GM23338 (cell line): ENCODE results near the gene ETV5.

Experiments used
- CREB1 ChIP-seq: fragments of 250-450 bp; sonication (Bioruptor Pico); IDR thresholded peaks from 2 replicates; pipeline ENCODE4 v1.5.0; 2020; ENCODE audit warnings: low read depth, mild to moderate bottlenecking, moderate library complexity
- CTCF ChIP-seq, 2 experiments: fragments of 200-600 bp in 1 of 2; sonication (generic) in 1 of 2; conservative IDR thresholded peaks; 2 replicates each; pipeline versions ENCODE4 v1.5.1 to v1.6.1; 2016 to 2017; ENCODE audit warnings: antibody characterized with exemption in 2 of 2, low read depth in 2 of 2, mild to moderate bottlenecking in 2 of 2, moderate library complexity in 1 of 2
- ETS1 ChIP-seq: IDR thresholded peaks from 2 replicates; pipeline ENCODE4 v1.6.1; 2016; ENCODE audit warnings: antibody characterized with exemption
- EZH2 ChIP-seq: fragments of 200-600 bp; sonication (generic); IDR thresholded peaks from one replicate; pipeline ENCODE4 v1.8.0; 2017; ENCODE audit warnings: antibody characterized with exemption, mild to moderate bottlenecking, low read depth; ENCODE audit not compliant: unreplicated experiment
- EZH2phosphoT487 ChIP-seq: fragments of 200-600 bp; sonication (generic); IDR thresholded peaks from one replicate; pipeline ENCODE4 v1.8.1; 2018; ENCODE audit warnings: antibody characterized with exemption; ENCODE audit not compliant: unreplicated experiment
- JUNB ChIP-seq: IDR thresholded peaks from one replicate; pipeline ENCODE4 v1.6.1; 2016; ENCODE audit warnings: antibody characterized with exemption; ENCODE audit not compliant: unreplicated experiment
- NANOG ChIP-seq: IDR thresholded peaks from 2 replicates; pipeline ENCODE4 v1.6.1; 2016; ENCODE audit warnings: antibody characterized with exemption, borderline replicate concordance
- POLR2AphosphoS5 ChIP-seq: IDR thresholded peaks from 2 replicates; pipeline ENCODE4 v1.6.1; 2016; ENCODE audit warnings: antibody characterized with exemption, low read depth
- REST ChIP-seq: IDR thresholded peaks from one replicate; pipeline ENCODE4 v1.6.1; 2018; ENCODE audit warnings: antibody characterized with exemption; ENCODE audit not compliant: unreplicated experiment
- STAT1 ChIP-seq: IDR thresholded peaks from one replicate; pipeline ENCODE4 v1.6.1; 2016; ENCODE audit warnings: antibody characterized with exemption; ENCODE audit not compliant: unreplicated experiment
- ZNF331 ChIP-seq: fragments of 250-450 bp; sonication (Bioruptor Pico); IDR thresholded peaks from 2 replicates; pipeline ENCODE4 v1.5.0; 2020; ENCODE audit warnings: low read depth, mild to moderate bottlenecking, moderate library complexity

- TF ChIP-seq JUNB (no peak), POLR2AphosphoS5 (no peak), CTCF (conservative IDR thresholded peaks at IDR 0.05; ENCODE audit: low read depth in 2 of 2) (no peak), EZH2 (no peak), REST (no peak), NANOG (no peak), CREB1 (CRISPR knock-in tag) (no peak), ZNF331 (no peak), EZH2phosphoT487 (no peak), ETS1 (no peak), STAT1 (no peak)
These were observed 70.5 kb downstream of the ETV5 start for GRCh38 chr3:186038360-186038759.
